ENCODE results near the gene EIF4E3.

The EIF4E3 gene

DNA sequence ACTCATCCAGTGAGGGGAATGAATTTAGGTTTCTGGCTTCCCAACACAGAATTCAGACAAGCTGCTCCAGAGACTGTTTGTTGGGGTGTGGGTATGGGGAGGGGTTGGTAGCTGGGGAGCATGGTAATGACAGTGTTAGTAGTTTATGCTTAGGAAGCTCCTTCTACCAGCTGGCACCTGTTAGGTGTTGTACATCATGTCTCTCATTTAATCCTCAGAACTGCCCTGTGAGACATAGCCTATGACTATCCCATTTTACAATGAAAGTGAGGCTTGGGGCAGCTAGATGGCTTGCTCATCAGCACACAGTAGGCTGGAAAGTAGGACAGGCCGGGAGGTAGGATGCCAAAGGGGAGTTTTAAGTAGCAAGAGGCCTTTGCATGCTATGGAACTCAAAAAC, 2.5 kb downstream of the EIF4E3 start:
- DNase-seq = no peak

DNA sequence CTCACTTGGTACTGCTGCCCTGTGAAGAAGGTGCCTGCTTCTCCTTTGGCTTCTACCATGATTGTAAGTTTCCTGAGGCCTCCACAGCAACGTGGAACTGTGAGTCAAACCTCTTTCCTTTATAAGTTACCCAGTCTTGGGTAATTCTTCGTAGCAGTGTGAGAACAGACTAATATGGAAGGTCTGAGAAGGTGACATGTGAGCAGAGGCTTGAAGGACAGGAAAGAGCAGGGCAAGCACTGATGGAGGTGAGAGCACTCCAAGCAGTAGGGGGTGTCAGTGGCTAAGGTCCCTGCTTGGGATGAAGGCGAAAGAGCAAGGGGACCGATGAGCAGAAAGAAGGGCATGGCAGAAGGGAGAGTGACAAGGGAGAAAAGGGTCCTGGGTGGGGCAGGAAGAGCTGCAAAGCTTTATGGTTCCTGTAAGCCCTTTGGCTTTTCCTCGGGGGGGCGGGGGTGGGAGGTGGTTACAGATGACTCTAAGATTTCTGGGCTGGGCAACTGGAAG, 3.5 kb downstream of the EIF4E3 start:
- DNase-seq = no peak

DNA sequence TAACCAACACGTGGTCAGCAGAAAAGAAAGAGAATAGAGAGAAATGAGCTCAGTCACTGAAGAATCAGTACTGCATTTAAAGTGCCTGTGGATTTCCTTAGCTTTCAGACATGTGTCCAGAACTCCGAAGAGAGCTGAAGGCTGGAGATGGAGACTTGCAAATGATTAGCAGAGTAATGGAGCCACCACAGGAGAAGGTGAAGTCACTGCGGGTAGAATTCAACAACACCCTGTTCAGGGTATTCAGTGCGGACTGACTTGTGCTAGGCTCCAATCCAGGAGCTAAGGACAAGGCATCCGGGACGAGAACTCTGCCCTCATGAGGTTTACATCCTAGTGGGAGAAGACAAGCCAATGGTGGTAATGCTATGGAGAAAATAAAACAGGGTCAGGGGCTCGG, 4.2 kb downstream of the EIF4E3 start:
- no peak for DNase-seq

DNA sequence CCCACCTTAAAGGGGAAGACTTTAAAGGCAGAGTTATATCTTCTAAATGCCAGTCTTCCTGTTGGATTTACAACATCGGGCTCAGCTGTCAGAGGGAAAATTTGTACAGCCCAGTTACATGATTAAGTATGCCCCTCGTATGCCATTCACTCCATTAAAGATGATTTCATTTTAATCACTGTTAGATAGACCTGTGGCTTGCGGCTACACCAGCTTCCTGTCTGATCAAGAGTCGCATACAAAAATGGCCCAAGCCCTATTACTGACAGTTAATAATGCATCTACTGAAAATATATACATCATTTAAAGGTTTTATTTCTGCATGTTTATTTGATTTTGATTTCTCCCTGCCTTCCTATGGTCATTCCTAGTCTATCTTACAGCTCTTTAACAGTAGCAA, 7.1 kb downstream of the EIF4E3 start:
- no peak for DNase-seq

DNA sequence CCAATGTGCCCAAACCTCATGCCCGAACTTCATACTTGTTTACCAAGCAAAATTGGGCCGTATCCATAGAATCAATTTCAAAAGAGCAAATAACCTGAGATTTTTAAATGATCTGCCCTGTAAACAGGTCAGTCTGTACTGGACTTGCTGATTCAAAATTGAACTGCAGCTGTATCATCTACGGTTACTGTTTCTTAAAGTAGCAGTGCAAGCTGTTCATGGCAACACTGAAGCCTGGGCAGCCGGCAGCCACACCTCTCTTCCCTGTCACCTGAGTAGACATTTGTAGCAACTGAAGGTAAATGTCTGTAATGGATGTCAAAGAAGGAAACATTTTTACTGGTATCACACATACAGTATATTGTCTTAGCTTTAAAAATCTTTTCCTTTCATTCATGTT, 10.6 kb downstream of the EIF4E3 start:
- no peak for DNase-seq

DNA sequence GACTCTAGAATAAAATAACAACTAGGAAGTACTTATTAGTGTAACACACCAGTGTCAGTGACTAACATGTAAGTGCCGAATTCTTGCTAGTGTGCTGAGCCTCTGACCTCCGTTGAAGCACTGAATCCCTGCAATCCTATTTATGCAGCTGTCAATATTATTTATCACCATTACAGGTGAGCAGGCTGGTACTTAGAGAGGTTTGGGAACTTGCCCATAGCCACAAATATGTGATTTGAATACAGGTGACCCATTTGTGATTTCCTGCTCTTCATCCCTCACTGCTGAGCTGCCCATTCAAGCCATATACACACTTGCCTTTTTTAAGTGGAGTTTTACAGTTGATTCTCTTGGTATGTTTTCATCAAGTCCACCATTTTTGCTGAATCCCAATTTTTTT, 12.2 kb downstream of the EIF4E3 start:
- DNase-seq = no peak

DNA sequence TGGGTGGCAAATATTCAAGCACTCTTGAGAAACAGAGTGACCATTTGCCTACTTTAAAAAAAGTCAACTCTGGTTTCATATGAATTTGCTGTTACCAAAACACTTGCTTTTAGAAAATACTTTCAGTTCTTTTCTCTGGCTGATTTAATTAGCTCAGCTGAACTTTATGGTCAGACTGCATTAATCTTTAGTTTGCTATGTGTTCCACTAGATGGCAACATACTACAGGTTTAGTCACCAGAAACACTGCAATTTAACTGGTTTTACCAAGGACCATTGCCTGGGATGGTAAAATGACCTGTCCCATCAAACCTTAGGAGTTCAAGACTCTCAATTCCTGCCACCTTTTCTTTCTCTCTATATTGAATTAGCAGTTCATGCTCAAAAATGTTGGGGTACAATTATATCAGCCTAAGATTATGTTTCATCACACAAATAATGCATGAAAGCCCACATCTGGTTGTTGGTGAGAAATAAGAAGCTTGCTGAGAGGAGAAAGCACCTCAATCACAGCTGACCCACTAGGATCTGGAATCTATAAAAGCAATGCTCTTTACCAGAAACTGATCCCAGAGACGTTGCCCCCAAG, 14.2 kb downstream of the EIF4E3 start:
- no peak for DNase-seq

DNA sequence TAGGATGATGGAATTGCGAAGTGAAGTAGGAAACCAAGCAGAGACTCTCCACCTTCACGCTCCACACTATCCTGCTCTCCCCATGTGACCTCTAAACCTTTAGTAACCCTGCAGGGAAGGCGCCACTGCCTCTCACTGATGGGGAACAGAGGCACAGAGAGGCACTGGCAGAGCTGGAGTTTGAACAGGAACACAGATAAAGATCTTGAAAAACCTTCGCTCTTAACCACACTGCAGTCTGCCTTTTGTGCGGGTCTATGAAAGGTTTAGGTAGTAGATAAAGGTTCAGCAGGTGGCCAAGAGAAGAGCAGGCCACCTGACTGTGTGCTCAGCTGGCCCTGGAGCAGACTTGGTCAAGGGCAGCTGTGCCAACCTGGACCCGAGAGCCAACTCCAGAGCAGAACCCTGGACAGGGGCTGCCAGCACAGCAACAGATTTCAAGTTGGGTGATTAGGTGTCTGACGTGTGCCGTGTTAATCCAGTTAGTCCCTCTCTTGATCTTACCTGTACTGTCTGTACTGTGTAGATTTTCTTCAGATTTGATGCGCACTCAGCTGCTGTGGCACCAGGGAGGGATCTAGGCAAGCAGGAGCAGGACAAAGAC, 15.2 kb downstream of the EIF4E3 start:
- no peak for DNase-seq

DNA sequence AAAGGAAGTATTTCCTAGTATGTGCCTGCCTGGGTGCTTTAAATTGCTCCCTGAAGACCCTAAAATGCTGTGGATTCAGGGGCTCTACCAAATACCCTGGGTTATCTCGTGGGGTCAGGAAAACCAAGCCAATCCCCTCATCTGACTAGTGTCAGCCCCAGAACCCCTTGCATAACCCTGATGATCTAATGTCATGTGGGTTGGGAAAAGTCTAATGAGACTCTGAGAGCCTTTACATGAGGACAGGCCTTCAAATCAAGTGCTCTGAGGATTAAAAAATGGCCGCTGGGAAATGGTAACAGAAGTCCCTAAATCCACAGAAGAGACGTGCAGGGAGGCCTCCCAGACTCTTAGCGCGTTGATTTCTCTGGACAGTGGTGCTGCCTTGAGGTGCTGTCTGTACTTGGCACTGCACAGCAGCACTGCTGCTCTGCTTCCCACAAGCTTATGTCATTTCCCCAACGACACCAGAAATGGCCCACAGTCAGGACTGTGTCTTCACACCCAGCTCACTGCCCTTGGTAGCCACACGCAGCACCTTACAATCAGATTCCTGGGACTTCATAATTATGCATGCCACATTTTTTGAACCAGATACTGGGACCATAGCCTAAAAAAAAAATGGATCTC, 16.6 kb downstream of the EIF4E3 start:
- DNase-seq = no peak

DNA sequence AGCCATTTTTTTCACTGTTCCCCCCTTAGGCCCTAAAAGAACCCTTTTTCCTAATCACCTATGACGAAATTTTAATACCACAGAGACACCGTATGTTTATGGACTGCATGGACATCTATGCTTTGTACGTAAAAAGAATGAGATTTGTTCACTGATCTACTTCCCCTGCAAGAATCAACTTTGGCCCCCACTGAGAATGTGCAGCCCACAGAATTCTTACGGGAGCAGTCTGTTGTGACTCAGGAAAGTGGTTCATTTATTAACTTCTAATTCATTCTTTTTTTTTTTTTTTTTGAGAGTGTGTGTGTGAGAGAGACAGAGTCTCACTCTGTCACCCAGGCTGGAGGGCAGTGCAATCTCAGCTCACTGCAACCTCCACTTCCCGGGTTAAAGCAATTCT, 17.6 kb downstream of the EIF4E3 start:
- DNase-seq = no peak

DNA sequence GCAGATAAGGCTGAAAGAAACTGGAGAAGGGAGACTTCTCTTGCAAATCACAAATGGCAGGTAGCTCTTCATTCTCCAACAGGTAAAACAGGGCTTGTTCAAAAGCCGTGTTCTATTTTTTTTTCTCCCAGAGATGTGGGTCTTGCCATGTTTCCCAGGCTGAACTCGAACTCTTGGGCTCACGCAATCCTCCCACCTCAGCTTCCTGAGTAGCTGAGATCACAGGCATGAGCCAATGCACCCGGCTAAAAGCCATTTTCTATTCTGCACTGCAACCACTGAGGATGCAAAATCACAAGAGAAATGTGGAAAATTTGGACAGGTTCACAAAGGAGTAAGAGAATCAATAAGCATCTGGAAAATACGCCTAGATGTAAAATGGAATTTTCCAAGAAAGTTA, 19.5 kb downstream of the EIF4E3 start:
- DNase-seq = no peak

DNA sequence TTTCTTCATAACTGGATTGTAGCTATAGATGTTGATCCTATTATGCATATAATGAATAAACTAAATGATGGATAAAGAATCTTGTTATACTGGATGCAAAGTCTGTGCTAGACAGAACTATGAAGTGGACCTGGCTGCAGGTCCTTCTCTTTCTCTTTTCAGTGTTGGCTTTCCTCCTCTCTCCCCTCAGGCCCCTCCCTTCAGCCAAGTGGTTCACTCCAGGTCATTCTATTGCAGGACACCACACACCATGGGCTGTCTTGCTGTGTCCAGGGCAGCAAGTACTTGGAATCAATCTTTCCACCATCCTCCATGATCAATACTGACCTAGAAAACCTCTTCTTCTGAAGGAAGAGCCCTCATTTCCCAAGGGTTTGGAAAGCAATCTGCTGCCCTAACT, 20.3 kb downstream of the EIF4E3 start:
- DNase-seq = no peak

DNA sequence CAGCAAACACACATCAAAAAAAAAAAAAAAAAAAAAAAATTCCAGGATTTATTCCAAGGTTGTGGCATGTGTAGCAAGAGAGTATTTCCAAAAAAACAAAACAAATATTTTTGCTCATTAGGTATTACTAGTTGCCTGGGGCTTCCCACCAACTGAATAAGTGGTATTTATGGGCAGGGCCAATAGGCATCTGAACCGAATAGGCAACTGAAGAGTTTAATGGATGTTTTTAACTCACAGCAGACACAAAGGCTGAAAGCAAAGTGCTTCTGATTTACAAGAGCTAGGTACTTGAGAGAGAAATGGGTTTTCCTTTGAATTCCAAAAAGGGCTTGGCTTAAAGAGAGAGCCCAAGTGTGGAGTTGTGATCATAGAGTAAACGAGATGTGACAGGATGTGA, 21.4 kb downstream of the EIF4E3 start:
- no peak for DNase-seq

DNA sequence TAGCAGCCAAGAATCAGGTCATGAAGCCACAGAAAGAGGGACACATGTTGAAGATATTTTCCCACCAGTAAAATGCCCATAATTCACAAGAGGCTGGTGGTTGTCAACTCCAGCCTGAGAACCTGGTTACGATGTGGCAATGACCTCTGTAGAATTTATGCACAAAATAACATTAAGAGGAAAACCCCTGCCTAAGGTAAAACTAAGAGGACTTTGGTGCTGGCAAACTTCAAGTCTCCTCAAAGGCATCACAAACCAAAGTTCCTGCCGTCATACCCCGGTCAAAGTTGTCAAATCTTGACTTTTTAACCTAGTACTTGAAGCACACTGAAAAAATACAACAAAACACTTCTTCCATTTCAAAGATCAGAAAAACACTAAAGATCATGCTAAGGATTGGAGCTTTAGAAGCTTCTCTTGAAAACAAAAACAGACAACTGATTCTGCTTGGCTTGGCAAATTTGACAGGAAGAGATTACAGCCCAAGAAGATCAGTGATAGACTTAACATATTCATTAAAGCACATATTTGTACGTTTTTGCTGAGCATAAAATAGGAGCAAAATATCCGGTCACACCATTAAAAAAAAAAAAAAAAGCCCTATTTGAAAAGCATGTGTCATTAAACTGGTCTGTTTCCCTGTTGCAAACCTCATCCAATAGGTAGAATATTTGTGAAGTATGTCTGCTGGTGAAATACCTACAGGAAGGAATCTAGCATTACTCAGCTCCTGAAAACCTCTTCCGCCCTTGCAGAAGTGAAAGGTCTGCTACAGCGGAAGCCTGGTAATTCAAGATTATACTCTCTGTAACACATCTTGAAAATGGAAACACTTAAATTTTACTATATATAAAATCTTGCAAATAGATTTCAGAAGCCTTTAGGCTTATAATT, 22.8 kb downstream of the EIF4E3 start:
- DNase-seq = no peak

DNA sequence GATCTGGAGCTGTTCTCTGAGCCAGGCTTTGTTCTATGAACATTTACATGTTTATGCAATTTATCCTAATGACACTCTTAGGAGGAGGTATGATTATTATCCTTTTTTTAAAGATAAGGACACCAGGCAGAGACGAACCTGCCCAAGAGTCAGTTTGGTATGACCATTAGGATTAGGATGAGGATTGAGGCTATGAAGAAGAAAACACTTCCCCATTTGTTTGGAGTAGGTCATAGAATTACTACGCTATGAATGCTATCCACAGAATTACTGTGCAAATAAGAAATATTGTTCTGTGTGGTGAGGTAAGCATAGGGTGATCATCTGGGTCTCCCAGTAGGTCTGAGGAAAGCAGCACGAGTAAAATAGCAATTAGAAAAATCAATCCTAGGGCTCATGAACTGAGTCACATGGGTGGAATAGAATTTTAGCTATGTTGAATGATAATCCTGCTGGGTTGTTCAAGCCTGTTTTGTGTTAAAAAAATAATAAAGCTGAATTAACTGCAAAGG, 23.9 kb downstream of the EIF4E3 start:
- DNase-seq = no peak

DNA sequence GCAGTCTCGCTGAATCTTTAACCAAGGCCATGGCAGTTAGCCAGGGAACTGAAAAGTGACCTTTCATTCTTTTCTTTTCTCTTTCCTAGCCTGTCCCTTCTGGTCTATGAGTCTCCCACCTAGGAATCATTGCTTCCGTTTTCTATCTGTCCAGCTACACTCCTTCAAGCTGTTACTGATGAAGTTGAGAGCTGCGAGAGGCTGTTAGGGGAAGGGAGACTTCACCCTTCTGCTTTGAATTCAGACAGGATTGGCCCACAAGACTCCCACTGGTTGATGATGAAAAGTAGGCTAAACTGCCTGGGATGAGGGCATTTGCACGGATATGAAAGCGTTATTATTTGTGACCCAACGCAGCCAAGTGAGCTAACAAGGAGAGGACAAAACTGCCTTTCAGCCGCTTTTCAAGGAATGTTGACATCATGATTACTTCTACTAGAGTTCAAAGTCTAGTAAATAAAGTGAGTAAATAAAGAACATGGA, 30.2 kb downstream of the EIF4E3 start:
- no peak for DNase-seq

DNA sequence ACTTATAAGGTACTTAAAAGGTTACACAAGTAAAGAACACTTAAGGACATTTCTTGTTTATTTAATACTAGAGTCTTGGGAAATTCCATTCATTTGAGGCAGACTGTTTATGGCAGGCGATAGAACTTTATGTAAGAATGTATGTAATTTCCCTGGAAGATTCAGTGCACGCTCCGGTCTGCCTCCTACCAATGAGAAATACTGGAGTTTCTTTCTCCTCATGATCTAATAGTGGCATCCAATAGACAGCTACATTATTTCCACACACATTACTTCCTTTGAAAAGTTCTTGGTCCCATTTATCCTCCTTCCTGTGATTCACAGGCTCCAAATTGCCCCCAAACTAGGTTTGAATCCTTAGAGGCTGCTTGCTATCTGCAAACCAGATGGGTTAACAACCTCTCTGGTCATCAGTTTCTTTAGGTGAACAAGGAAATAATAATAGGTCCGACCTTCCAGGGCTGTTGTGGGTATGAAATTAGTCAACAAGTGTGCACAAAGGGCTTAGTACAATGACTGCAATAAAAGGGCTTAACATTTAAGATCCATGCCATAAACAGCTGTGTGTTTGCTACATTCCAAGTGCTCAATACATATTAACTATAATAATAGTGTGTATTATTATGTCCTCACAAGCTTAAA, 30.7 kb downstream of the EIF4E3 start:
- no peak for DNase-seq

DNA sequence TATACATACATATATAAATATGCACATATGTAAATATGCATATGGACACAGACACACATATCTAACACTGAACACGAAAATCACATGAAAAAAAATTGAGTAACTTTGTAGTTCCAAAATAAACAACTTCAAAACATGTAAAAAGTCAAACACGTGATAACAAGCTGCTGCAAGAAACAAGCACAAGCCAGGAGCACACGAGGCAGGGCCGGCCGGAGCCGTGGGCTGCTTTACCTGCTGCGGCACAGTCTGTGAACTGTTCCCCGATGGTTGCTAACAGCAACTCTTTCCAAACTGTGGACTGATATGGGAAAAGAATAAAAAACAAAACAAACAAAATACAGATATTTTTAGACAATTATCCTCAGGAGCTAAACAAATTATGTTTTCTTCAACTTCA, 31.6 kb downstream of the EIF4E3 start:
- DNase-seq = no peak

DNA sequence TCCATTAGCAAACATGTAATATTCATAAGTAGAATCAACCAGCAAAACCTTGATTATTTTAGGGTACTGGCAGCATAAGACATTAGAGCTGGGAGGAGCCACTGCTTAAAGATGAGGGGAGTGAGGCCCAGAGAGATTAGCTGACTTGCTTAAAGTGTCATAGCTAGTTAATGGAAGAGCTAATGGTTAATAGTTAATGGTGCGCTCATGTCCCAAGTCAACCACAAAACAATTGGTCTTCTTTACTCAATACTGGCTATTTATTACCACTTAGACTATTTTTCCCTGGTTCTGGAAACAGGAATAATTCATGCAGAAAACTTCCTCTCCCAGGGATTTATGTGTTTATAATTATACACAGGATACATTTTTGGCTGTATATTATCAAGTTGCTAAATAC, 33.1 kb downstream of the EIF4E3 start:
- no peak for DNase-seq

DNA sequence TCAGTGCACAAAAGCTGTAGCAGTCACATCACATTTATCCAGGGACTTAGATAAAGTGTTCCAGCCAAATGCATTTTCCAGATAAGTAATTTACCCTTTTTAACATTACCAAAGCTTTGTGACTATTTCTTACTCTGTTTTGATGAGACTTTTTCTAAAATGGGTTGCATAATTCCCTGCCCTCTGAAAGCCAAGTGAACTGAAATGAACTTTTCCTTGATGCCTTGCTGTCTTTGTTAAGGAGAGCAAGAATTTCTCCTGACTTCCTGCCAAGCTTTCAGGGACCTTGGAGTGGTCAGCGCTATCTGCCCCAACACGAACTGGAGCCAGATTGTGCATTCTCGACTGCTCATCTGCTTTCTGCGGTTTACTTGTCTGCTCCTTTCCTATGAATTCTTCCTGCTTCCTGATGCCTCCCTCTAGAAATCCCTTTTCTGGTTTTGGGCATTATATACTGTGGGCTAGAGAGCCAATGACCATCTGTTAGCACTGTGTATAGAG, 34.8 kb downstream of the EIF4E3 start:
- no peak for DNase-seq

DNA sequence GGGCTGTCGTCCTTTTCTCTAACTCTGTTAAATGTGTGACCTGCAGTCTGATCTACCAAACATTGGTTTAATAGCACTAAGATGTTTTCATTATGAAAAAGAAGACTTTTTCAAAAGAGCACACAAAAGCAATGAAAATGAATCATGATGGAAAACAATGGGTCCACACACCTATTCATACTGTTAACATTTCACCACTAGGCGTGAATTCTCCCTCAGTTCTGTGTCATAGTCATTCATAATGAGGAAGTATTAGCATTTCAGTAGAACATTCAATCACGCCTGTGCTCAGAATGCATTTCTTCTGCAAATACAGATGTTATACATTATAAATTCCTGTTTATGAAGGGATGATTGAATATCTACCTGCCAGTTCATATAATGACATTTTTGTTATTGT, 35.9 kb downstream of the EIF4E3 start:
- no peak for DNase-seq

DNA sequence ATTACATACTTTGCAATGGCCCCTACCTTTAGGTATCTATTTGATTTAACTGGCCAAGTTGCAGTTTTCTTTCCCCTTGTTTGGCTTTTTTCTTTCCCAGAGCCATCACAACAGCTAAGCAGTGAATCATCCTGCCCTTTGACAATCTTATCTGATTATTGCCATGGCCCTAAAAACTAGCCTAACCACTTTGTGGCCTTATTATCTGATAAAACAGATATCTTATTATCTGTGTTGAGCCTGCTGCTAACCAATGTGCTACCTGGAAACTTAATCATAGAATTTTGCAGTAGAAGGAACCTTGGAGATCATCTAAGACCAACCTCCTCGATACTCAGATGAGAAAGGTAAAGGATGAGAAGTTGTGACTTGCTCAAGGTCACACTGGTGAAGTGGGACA, 37.1 kb downstream of the EIF4E3 start:
- no peak for DNase-seq

DNA sequence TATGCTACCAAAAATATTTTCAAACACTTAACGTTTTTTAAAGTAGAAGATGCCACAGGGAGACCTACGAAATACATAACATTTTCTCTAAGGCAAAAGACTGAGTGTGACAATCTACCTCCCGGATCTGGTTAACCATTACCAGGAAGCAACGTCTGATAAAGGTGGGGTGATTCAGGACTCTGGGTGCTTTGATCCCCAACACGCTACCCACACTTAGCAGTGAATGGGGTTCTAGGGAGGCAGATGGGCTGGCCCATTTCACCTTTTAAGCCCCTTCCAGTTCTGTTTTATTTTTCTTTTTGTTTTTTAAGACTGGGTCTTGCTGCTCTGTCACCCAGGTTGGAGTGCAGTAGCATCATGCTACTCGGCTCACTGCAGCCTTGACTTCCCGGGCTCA, 39.5 kb downstream of the EIF4E3 start:
- no peak for DNase-seq
